ENCODE measurements around the gene MSMP. TPM values are rescaled to one million over a fixed set of nuclear protein-coding genes. Genes with fewer than 3 reads are reported as not detected.

The MSMP gene
- total and polyA plus RNA-seq, 2 donors (not counting 1 experiment from before 2014, with no cell fraction given): 2.3 to 3.9 TPM

DNA sequence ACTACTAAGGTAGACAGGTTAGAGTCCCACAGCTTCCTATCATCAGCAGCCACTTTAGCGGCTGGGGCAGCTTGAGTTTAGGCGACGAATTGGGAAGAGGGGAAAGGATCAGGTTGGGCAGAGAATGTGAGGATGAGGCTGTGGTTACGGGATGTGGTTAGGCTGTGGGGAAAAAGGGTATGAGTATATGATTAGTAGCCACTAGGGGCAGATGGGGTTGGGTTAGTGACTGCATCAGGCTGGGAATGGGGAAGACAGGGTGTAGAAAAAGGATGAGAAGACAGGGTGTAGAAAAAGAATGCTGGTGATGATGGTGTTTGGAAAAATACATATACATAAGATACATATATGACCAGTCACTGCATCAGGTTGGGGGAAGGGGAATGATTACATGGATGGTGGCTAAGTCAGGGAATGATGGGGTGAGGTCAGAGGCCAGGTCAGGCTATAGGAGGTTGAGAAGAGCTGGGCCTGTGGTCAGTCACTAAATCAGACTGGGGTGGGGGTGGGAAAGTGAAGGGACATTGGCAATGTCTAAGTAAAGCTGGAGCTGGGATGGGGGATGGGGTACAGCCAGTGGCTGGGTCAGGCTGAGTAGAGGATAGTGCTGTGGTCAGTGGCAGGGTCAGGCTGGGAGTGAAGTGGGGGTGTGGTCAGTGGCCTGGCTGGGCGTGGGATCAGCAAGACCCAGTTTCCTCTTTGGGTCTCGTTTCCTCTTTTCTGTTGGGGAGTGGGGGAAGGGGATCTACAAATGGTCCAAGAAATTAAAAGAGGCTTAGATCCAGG is 24.2 kb downstream of the MSMP start:
- DNase-seq: peak; percentile 55
- Histone ChIP-seq H3K36me3 (replicated peaks in 1 of 2; ENCODE audit: control extremely low read depth in 1 of 2, control insufficient read depth in 1 of 2, extremely low read depth in 1 of 2, insufficient read depth in 2 of 2, low read length in 1 of 2) (peaks cover under 1 to 37% of the 10 kb centered on the region in 2 experiments), H3K4me3 (ENCODE audit: control extremely low read depth in 1 of 5, extremely low read depth in 1 of 5, insufficient read depth in 1 of 5, low read depth in 2 of 5, low read length in 4 of 5) (peak overlapping the region; percentile 16 to 86 (median 52)), H3K79me2 (ENCODE audit: control insufficient read depth, insufficient read depth, low read length) (peaks cover 80% of the 10 kb centered on the region), H2AFZ (ENCODE audit: insufficient read depth, low read depth, low read length, poor library complexity, severe bottlenecking) (peak overlapping the region; percentile 25), H3K4me1 (ENCODE audit: control insufficient read depth in 2 of 2, insufficient read depth in 2 of 2, low read length in 2 of 2) (peaks cover 63 to 67% of the 10 kb centered on the region in 2 donors), H3K27me3 (replicated peaks in 1 of 4; ENCODE audit: control extremely low read depth in 1 of 4, control insufficient read depth in 3 of 4, insufficient read depth in 4 of 4, low read length in 3 of 4) (no peaks in the 10 kb centered on the region), H3K9ac (ENCODE audit: low read length) (peak overlapping the region; percentile 84), H3K27ac (ENCODE audit: low read length in 2 of 2) (peak overlapping the region in 1 of 2 donors; percentile 92), H4K20me1 (ENCODE audit: control insufficient read depth, insufficient read depth, low read length, poor library complexity, severe bottlenecking) (peaks cover 52% of the 10 kb centered on the region), H3K9me3 (ENCODE audit: control extremely low read depth in 1 of 3, control insufficient read depth in 2 of 3, insufficient read depth in 1 of 3, low read length in 2 of 3) (no peaks in the 10 kb centered on the region), H3K4me2 (replicated peaks; ENCODE audit: low read depth, low read length, poor library complexity, severe bottlenecking) (peak overlapping the region; percentile 89)
- ChIA-PET POLR2A (interaction anchor here (0.5 to 4.4 kb wide), 2 partner anchors 11 to 116 kb away, joined by 3 to 21 read pairs; no protein-coding TSS in a partner anchor), CTCF (interaction anchor here (0.6 to 9.7 kb wide), 20 partner anchors 10 to 153 kb away, joined by 3 to 142 read pairs (median 8); partner anchors contain the start of genes CCDC107, GBA2, HINT2 and RGP1)
- no peaks in the 10 kb centered on the region for H3K27me3 Mint-ChIP-seq
- H3K4me3 Mint-ChIP-seq: no peak overlapping the region
- intact Hi-C loops (cut with micrococcal nuclease): loop anchor here (5.0 to 10.0 kb wide), 5 partner anchors 462 to 1913 kb away; partner anchors contain the start of genes CLTA, DNAI1, FAM219A and FANCG
- H3K9me3 Mint-ChIP-seq (ENCODE audit: insufficient read depth): no peaks in the 10 kb centered on the region
- ATAC-seq (ENCODE audit: low read depth): no peak
- H3K4me1 Mint-ChIP-seq: peaks cover 13% of the 10 kb centered on the region
- TF ChIP-seq, protein P1, sequence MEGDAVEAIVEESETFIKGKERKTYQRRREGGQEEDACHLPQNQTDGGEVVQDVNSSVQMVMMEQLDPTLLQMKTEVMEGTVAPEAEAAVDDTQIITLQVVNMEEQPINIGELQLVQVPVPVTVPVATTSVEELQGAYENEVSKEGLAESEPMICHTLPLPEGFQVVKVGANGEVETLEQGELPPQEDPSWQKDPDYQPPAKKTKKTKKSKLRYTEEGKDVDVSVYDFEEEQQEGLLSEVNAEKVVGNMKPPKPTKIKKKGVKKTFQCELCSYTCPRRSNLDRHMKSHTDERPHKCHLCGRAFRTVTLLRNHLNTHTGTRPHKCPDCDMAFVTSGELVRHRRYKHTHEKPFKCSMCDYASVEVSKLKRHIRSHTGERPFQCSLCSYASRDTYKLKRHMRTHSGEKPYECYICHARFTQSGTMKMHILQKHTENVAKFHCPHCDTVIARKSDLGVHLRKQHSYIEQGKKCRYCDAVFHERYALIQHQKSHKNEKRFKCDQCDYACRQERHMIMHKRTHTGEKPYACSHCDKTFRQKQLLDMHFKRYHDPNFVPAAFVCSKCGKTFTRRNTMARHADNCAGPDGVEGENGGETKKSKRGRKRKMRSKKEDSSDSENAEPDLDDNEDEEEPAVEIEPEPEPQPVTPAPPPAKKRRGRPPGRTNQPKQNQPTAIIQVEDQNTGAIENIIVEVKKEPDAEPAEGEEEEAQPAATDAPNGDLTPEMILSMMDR (IDR thresholded peaks at IDR 0.05): peak; percentile 53
- TF ChIP-seq EZH2 (IDR thresholded peaks at IDR 0.05; ENCODE audit: borderline replicate concordance, insufficient read depth, low read depth, low read length, poor library complexity, severe bottlenecking): no peak
- WGBS (ENCODE audit: insufficient coverage): 11% methylated on average over 6 of the region's 6 CpGs
- no peak overlapping the region for H3K27ac Mint-ChIP-seq
